Right atrium auricular region (tissue), 2 donors: Measurements from ENCODE around the gene CSNK1D. TPM values are rescaled to one million over a fixed set of nuclear protein-coding genes. Genes with fewer than 3 reads are reported as not detected.

Source experiments
- DNase-seq: peaks from one replicate; pipeline ENCODE4 v3.0.0-alpha.2; 2019; ENCODE audit warnings: low spot score
- H3K27ac ChIP-seq, 2 donors: fragments of 200-600 bp; sonication (generic); 1 replicate in 1 of 2; 2 replicates in 1 of 2; pipeline ENCODE4 v1.5.1; 2016 to 2019
- H3K27me3 ChIP-seq, 2 donors: fragments of 200-600 bp; sonication (generic); one replicate each; pipeline versions ENCODE4 v1.5.1 to v1.6.0; 2017 to 2019
- H3K36me3 ChIP-seq: fragments of 200-600 bp; sonication (generic); one replicate; pipeline ENCODE4 v1.5.1; 2016
- H3K4me1 ChIP-seq, 2 donors: fragments of 200-600 bp; sonication (generic); one replicate each; pipeline versions ENCODE4 v1.5.1 to v1.6.0; 2017 to 2019
- H3K4me3 ChIP-seq, 2 donors: fragments of 200-600 bp; sonication (generic); 1 replicate in 1 of 2; 2 replicates in 1 of 2; pipeline ENCODE4 v1.5.1; 2017 to 2019; ENCODE audit warnings: mild to moderate bottlenecking in 1 of 2, moderate library complexity in 1 of 2
- H3K9me3 ChIP-seq, 2 donors: fragments of 200-600 bp; sonication (generic); one replicate each; pipeline ENCODE4 v1.5.1; 2019
- total RNA-seq, 2 donors: library from RNA; depleted of rRNA; stranded (reverse); fragments of >200 nt; gene quantifications; one replicate each; pipeline ENCODE4 v1.1.0, GENCODE V29; 2016
- TF ChIP-seq, protein P1 (sequence below), 2 donors: fragments of 200-600 bp; sonication (generic); IDR thresholded peaks; one replicate each; pipeline ENCODE4 v1.5.1; 2019; ENCODE audit warnings: antibody characterized with exemption in 2 of 2

Gene CSNK1D
- total RNA-seq, 2 donors from 2014 or later = 31.3 to 32.9 TPM

DNA sequence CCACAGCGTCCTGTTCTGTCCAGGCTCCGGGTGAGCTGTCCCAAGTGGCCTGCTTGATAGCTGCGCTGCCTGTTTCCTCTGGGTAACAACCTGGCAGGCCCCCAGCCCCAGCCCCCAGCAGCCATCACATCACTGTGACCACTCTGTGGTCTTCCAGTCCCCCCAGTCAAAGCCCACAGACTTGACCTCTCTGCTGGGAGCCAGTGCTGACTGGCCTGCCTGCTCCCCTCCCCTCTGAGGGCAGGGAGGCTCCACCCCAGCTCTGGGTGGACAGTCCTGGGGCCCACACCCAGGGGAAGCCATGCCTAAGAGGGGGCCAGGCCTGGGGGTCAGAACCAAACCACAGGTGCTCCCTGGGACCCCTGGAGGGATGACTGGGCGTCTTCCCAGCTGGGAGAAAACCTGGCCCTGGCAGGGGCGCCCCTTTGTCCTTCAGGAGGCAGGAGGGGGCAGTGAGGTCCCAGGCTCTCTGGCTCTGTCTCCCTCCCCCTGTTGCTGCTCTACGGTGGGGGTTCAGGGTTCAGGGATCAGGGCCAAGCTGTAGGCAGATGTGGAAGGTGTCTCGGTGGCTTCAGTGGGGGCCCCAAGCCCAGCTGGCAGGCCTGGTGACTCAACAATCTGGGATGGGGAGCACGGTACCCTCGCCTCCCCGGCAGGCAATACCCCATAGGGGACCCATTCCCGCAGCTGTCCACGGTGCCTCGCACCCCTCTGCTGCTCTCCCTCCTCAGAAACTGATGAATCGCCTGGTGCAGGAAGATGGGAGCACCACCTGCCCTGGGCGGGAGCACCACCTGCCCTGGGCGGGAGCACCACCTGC, 46.5 kb downstream of the CSNK1D start:
- no peaks in the 10 kb centered on the region for H3K36me3 ChIP-seq
- H3K4me3 ChIP-seq = no peak overlapping the region
- H3K9me3 ChIP-seq = no peaks in the 10 kb centered on the region
- no peak overlapping the region for H3K27ac ChIP-seq
- no peak for DNase-seq
- peaks cover 0 to 50% of the 10 kb centered on the region in 2 donors for H3K4me1 ChIP-seq
- TF ChIP-seq, protein P1, sequence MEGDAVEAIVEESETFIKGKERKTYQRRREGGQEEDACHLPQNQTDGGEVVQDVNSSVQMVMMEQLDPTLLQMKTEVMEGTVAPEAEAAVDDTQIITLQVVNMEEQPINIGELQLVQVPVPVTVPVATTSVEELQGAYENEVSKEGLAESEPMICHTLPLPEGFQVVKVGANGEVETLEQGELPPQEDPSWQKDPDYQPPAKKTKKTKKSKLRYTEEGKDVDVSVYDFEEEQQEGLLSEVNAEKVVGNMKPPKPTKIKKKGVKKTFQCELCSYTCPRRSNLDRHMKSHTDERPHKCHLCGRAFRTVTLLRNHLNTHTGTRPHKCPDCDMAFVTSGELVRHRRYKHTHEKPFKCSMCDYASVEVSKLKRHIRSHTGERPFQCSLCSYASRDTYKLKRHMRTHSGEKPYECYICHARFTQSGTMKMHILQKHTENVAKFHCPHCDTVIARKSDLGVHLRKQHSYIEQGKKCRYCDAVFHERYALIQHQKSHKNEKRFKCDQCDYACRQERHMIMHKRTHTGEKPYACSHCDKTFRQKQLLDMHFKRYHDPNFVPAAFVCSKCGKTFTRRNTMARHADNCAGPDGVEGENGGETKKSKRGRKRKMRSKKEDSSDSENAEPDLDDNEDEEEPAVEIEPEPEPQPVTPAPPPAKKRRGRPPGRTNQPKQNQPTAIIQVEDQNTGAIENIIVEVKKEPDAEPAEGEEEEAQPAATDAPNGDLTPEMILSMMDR (IDR thresholded peaks at IDR 0.05) = no peak
- no peaks in the 10 kb centered on the region for H3K27me3 ChIP-seq

DNA sequence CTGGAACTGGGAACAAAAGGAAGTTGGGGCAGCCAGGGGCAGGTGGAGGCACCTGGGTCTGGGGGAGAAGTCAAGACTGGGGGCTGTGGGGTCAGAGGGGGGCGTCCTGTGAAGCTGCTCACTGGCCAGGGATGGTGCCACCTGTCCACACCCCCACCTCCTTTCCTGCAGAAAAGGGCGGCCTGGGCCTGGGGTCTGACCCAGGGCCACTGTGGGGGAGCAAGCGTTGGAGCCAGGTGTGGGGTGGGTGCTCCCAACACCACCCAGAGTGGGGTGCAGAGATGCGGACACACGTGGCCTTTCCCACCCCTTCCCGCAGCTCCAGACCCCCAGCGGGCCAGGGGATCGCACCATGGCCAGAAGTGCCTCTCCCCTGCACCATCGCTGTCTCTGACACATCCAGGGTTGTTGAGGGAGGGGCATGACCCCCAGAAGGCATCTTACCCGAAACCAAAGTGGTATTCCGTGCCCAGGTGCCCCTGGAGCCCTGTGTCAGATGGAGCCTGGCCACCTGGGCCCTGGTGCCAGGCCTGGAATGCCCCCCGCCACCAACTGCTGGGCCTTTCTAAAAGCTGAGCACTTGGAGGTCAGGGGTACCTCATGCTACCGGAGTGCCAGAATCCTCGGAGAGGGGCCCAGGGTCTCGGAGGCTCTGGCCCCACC, 47.2 kb downstream of the CSNK1D start:
- H3K36me3 ChIP-seq = no peaks in the 10 kb centered on the region
- H3K4me3 ChIP-seq = no peak overlapping the region
- H3K4me1 ChIP-seq = peaks cover 0 to 42% of the 10 kb centered on the region in 2 donors
- H3K9me3 ChIP-seq = no peaks in the 10 kb centered on the region
- H3K27ac ChIP-seq = no peak overlapping the region
- TF ChIP-seq, protein P1 (IDR thresholded peaks at IDR 0.05) = no peak
- DNase-seq = no peak
- H3K27me3 ChIP-seq = no peaks in the 10 kb centered on the region

DNA sequence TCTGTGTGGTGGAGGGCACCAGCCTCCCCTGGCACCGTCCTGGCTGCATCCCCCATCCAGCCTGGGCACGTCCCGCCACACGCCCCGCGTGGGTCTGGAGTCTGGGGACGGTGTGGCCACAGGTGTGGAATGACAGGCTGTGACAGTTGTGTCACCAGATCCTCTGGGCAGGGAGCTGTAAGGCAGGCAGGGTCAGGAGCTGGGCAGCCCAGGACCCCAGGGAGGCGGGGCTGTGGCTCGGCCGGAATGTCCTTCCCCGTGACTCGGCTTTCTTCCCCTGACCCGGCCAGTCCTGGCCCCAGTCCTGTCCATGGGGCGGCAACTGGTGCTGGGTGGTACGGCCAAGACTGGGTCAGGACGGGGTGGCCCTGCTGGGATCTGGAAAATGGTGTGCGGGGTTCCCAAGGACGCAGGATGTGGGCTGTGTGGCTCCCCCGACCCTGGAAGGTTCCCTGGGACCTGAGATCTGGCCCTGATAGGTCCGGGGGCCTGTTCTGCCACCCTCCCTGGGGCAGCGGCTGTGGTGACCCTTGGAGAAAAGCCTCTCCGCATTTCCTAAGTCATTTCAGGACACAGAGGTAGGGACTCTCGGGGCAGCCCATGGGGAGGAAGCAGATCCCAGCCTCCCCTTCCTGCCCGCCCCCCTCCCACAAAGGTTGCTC, 48.0 kb downstream of the CSNK1D start:
- H3K4me1 ChIP-seq = peaks cover 0 to 37% of the 10 kb centered on the region in 2 donors
- H3K4me3 ChIP-seq = no peak overlapping the region
- TF ChIP-seq, protein P1 (IDR thresholded peaks at IDR 0.05) = no peak
- no peak overlapping the region for H3K27ac ChIP-seq
- H3K27me3 ChIP-seq = no peaks in the 10 kb centered on the region
- no peaks in the 10 kb centered on the region for H3K9me3 ChIP-seq
- H3K36me3 ChIP-seq = no peaks in the 10 kb centered on the region
- DNase-seq = no peak

DNA sequence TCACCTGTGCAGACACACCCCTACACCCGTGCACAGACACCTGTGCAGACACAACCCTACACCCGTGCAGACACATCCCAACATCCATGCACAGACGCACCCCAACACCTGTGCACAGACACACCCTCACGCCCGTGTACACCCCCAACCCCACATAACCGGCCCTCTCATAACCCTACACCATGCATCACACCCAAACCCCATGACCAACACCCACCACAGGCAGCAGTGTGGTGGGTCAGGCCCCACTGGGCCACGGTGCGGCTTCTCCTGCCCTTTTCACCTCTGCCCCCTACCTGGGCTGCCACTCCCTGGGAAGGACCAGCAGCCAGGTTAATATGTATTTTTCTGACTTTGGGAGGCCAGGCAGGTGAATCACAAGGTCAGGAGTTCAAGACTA, 48.8 kb downstream of the CSNK1D start:
- no peaks in the 10 kb centered on the region for H3K27me3 ChIP-seq
- TF ChIP-seq, protein P1 (IDR thresholded peaks at IDR 0.05) = no peak
- H3K4me1 ChIP-seq = peaks cover 0 to 28% of the 10 kb centered on the region in 2 donors
- no peaks in the 10 kb centered on the region for H3K36me3 ChIP-seq
- no peak overlapping the region for H3K4me3 ChIP-seq
- no peaks in the 10 kb centered on the region for H3K9me3 ChIP-seq
- H3K27ac ChIP-seq = no peak overlapping the region
- DNase-seq = no peak

DNA sequence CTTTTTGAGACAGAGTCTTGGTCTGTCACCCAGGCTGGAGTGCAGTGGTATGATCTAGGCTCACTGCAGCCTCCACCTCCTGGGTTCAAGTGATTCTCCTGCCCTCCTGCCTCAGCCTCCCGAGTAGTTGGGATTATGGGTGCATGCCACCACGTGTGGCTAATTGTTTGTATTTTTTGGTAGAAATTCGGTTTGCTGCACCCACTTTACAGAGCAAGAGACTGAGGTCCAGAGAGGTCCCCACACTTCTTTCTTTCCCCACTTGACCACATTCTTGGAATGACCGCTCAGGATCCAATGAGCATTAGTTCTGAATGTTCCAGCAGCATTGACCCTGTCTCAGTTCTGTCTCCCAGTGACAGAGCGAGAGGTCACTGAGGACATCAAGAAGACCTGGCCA, 50.0 kb downstream of the CSNK1D start:
- no peaks in the 10 kb centered on the region for H3K9me3 ChIP-seq
- TF ChIP-seq, protein P1 (IDR thresholded peaks at IDR 0.05) = no peak

More for the DNA sequence above, 50.0 kb downstream of the CSNK1D start:
- H3K27ac ChIP-seq = no peak overlapping the region
- H3K36me3 ChIP-seq = no peaks in the 10 kb centered on the region
- no peak overlapping the region for H3K4me3 ChIP-seq
- no peaks in the 10 kb centered on the region for H3K27me3 ChIP-seq
- peaks cover 0 to 21% of the 10 kb centered on the region in 2 donors for H3K4me1 ChIP-seq
- DNase-seq = no peak
